Measurements from ENCODE around the gene OGG1.
A peak's percentile ranks its signal among the peaks of the same experiment; 100 is the strongest.

OGG1 gene

DNA sequence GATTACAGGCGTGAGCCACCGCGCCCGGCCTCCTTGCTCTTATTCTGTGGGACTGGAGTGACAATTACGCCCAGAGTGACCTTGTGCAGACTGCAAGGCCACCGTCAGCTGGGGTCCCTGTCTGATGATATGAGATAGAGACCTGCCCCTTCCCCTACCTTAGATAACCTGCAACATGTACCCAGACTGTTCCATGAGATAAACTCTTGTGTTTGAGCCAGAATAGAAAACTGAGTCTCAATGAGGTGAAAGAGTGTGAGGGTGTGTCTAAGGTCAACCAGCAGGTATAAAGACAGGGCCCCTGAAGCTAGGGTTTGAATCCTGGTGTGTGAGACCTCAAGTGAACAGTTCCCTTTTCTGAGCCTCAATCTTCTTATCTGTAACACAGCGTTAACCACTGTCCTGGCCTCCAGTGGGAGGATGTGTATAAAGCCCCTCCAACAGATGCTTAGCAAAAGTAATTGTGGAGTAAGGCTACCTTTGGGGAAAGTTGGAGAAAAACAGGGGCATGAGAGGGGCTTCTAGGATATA lies 36.5 kb downstream of the OGG1 start:
- no peak for DNase-seq (ENCODE audit: low spot score)

DNA sequence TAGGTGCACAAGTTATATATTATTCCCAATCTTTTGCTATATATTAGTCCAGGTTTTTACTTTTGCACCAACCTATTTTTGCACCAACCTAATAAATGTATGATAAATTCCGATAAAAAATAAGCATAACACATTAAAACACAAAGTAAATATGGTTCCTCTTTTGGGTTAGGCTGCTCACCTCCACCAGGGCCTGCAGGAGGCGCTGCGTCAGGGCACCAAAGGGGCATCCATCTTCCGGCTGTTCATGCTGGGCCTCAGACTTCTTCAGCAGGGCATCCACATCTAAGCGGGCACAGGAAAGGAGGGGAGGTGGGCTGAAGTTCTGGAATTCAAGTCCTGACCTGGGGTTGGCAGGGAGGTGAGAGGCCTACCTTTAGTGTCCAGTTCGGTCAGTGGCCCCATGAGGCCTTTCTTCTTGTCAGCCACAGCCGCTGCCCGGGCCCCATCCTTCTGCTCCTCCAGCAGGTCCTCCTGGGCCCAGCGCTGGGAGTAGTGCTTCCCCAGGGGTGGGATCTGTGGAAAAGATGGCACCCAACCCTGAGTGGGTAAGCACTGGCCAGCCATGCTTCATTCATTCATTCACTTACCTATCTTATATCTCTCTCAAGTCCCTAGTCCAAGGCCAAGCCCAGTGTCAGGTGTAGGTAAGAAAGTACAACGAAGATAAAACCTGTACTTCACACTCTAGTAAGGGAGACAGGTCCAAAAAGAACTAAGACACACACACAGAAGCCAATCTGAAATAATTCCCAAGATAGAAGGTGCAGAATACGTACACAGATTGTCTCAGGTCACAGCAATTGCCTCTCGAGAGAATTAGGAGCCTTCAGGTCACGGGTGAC lies 37.3 kb downstream of the OGG1 start:
- no peak for DNase-seq (ENCODE audit: low spot score)

DNA sequence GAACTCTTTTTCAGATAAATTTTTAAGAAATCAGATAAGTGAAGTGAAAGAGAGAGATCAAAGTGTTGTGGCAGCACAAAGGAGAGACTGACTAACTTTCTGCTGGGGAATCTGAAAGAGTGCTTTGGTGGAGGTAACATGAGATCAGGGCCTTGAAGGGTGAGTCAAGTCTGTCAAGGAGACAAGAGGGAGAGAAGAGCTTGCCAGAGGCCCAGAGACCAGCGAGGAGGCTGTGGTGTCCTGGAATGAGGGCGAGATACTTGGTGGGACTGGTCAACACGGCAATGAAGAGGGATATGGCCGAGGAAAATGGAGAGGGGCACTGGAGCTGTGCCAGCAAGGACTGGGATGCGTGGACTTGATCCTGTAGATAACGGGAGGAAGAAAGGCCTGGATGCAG lies 38.0 kb downstream of the OGG1 start:
- no peak for DNase-seq (ENCODE audit: low spot score)

DNA sequence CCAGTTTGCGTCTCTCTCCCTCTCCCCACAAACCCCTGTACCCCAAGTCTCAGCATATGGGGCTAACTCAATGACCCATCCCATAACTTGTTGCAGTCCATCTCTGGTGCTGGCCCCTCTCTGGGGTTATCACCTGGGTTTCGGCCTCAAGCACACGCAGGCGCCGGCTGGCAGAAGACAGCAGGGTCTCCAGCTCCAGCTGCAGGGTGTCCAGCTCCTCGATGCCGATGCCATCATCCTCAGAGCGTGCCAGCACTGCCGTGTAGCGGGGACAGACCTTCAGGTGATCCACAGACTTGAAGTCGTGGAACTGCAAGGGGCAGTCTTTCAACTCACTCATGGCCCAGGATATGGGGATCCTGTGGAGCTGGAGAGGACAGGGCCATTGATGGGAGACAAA lies 41.4 kb downstream of the OGG1 start:
- DNase-seq (ENCODE audit: low spot score), result no peak

DNA sequence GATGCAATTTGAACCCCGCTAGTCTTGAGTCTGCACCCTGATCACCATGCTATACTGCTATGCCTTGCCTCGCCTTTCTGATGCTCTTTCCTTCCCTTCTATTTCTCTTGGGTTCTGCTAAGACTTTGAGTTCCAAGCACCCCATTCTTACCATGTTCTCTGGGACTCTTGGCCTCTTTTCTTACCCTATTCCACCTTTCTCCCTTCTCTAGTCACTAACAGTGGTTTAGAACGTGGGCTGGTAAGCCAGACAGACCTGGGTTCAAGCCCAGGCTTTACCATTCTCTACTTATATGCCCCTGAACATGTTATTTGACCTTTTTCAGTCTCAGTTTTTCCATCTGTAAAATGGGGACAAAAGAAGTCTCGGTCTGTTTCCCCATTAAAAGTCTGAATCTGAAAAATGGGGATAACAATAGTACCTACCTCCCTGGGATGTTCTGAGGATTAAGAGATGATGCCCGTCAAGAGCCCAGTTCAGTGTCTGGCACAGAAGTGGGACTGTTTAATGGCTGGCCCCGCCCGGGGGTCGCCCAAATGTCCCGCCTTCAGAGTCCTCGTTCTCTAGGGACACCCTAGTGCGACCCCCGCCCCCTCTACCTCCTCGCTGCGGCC lies 42.1 kb downstream of the OGG1 start:
- no peak for DNase-seq (ENCODE audit: low spot score)

DNA sequence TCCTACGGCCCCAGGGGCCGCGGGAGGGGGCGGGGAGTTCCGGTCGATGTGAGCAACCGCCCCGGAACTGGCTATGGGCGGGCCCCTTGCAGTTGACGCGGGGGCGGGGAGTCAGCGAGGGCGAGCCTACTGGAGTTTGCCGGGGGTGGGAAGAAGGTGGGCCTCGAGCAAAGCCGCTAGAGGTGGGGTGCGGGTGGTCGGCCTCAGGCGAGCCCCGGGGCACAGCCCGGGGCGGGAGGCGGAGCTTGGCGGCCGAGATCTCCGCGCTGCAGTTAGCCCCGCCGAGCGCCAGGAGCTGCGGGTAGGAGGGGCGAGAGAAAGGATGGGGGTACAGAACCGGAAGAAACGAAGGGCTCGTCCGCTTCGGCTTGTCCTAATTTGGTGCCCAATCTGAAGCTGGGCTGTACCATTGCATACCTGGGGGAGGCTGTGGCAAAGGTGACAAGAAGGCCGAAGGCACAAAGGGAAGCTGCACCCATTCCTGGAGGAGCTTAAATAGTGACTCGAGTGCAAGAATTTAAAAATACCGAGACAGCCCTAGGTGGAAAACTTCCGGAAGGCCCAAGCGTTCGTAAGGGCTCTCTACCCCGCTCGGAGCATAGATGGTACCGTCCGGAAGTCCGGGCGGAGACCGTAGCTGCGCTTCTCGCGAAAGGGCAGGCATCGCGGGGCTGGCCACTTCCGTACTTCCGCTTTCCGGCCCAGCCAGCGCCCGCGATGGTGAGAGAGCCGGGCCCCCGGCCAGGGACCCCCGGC lies 42.8 kb downstream of the OGG1 start, which contains the start of the genes ARPC4 and TADA3:
Gene ARPC4 (plus strand): TSS at position 678 of the 756 bp plus-strand sequence. CDS start 40 bp downstream, at position 718.
Gene TADA3 (minus strand): TSS at position 69 of the 756 bp plus-strand sequence. CDS start 1,007 bp downstream, outside the sequence.
- peak; percentile 97 for DNase-seq (ENCODE audit: low spot score)

DNA sequence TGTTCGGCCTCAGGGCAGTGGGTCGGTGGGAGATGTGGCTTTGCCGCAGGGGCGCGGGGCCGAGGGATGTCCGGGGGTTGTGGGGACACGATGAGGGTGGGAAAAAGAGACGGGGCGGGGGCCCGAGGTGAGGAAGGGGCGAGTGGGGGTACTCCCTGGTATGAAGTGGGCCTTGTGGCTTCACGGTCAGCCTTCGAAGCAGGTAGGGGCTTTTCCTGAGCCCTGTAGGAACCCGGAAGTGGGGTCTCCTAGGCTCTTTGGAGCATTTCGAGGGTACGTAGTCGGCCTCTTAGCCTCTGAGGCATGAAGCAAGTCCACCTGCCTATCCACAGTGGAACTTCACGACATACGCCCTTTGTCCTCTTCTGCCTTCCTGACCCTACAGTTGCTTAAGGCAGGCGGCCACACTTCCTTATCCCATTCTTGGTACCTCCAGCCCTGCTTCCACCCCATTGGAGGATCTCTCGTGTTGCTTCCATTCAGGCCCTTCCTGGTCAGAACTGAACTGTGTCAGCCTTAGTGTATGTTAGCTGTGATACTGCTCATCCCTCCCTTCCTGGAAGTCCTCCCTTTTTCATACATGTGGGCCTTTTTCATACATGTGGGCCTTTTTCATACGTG lies 43.5 kb downstream of the OGG1 start:
- no peak for DNase-seq (ENCODE audit: low spot score)

DNA sequence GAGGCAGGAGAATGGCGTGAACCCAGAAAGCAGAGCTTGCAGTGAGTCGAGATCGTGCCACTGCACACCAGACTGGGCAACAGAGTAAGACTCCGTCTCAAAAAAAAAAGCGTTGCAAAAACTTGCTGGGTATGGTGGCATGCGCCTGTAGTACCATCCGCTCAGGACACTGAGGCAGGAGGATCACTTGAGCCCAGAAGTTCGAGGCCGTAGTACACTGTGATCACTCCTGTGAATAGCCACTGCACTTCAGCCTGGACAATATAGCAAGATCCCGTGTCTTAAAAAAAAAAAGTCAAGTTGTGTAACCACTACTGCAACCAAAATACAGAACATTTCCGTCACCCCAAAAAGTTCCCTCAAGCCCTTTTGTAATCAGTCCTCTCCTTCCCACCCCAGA lies 44.6 kb downstream of the OGG1 start:
- no peak for DNase-seq (ENCODE audit: low spot score)

DNA sequence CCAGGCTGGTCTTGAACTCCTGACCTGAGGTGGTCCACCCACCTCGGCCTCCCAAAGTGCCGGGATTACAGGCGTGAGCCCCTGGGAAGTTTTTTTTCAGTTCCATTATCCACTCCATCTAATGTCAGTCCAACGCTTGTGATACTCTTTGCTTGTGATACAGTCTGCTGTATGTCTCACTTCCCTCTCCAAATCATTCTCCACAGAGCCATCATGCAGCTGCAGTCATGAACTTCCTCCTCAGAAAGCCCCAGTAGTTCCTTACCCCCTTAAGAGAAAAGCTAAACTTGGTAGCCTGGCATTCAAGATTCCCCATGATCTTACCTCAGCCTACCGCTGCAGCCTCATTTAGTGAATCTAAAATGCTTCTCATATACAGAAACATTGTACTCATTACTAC lies 45.5 kb downstream of the OGG1 start:
- no peak for DNase-seq (ENCODE audit: low spot score)

DNA sequence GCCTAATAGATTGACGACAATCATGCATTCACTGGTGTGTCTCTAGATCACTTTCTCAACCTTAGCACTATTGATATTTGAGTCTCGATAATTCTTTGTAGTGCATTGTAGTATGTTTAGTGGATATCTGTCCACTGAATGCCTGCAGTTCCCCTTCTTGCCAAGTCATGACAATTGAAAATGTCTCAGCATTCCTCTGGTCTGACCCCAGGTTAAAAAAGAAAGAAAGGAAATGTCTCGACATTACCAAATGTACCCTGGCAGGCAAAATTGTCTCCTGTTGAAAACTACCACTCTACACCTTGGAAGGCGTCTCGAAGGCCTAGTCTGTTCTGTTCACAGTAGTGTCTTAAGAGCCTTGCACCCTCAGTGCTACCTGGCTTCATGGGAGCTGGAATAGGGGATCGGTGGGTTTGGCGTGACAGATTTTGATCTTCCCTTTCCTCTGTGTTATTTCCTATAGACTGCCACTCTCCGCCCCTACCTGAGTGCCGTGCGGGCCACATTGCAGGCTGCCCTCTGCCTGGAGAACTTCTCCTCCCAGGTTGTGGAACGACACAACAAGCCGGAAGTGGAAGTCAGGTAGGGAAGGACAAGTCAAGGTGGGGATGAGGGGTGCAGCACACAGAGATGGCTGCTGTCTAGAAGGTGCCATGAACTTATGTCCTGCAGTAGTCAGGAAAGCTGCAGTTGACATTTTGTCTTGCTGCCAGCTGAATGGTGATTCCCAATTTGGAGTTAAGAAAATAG lies 47.6 kb downstream of the OGG1 start:
- no peak for DNase-seq (ENCODE audit: low spot score)

DNA sequence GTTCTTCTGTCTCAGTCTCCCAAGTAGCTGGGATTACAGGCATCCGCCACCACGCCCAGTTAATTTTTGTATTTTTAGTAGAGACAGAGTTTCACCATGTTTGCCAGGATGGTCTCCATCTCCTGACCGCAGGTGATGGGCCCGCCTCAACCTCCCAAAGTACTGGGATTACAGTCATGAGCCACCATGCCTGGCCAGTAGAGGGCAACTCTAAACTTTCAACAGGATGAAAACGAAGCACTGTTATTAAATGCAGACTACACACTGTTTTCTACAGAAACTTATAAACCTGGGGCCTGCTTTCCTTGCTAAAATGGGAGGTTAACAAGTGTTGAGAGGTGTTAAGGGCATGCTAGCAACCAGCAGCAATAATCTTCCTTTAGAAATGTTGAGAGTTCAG lies 50.8 kb downstream of the OGG1 start:
- DNase-seq (ENCODE audit: low spot score), result no peak

DNA sequence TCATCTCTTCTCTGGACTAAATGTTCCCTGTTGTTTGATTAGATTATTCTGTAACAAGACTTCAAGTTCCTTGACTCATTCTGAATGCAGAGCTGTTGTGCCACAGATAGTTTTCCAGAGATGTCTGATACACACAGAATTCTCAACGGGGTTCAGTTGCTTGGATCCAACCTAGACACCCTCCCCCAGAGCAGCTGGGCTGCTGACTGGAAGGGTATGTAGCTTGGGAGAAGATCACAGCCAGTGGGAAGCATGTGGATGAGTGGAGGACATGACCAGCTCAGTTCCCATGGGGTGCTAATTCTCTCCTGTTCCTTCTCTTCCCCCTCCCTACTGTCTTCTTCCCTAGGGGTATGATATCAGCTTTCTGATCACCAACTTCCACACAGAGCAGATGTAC lies 53.7 kb downstream of the OGG1 start:
- DNase-seq (ENCODE audit: low spot score), result no peak

DNA sequence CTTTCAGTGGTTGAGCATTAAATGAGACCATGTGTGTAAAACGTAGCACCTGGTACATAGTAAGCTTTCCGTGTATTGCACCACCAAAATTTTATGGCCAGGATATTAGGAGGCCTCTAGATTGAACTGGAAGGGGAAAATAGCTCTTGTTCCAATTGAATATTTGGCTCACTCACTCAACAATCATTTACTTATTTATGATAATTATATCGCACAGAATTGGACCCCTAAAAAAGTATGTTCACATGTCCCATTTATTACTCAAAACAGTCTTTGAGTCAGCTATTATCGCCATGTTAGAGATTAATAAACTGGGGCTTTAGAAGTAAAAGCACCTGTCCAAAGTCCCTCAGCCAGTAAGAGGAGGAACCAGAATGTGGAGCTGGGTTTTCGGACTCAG lies 55.2 kb downstream of the OGG1 start:
- DNase-seq (ENCODE audit: low spot score), result no peak

DNA sequence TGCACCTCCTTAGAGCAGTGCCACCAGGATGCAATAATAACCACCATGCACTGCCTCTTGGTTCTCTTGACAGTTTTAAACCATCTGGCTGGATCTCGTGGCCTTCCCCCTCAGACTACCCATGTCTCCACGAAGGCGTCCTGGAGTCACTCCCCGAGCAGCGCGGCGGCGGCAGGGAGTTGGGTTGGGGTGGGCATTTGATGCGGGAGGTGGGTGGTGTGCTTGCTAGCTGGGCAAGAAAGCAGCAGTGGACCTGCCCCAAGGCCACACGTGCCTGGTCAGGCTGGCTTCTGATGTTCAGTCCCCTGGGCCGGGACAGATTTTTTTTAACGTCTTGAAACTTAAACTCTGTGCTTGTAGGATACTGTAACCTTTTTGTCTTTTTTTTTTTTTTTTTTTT lies 56.4 kb downstream of the OGG1 start:
- no peak for DNase-seq (ENCODE audit: low spot score)
